ENCODE results near the gene HLF. TPM values are rescaled to one million over a fixed set of nuclear protein-coding genes. Genes with fewer than 3 reads are reported as not detected.

The HLF gene
- total RNA-seq, 2 donors from 2014 or later = 0.69 to 3.0 TPM

GRCh38 chr17:55259684-55260111 is 5.1 kb upstream of the HLF start:
- no peaks in the 10 kb centered on the region for H3K36me3 ChIP-seq
- no peak for DNase-seq
- H3K9me3 ChIP-seq = no peaks in the 10 kb centered on the region
- intact Hi-C loops (cut with DNase I) = no loop called here
- H3K27me3 ChIP-seq = peaks cover 17% of the 10 kb centered on the region
- no peak overlapping the region for H3K27ac ChIP-seq
- H3K9ac ChIP-seq (ENCODE audit: low read depth in 2 of 2, low read length in 2 of 2) = no peak overlapping the region
- H3K4me1 ChIP-seq = no peaks in the 10 kb centered on the region
- no peak overlapping the region for H3K4me3 ChIP-seq
- TF ChIP-seq CTCF (IDR thresholded peaks at IDR 0.05) = no peak

- Histone ChIP-seq H3K27ac (no peak overlapping the region), H3K9me3 (no peaks in the 10 kb centered on the region), H3K36me3 (no peaks in the 10 kb centered on the region), H3K4me3 (no peak overlapping the region), H3K4me1 (no peaks in the 10 kb centered on the region), H3K9ac (ENCODE audit: low read depth in 2 of 2, low read length in 2 of 2) (no peak overlapping the region), H3K27me3 (peaks cover 25% of the 10 kb centered on the region)
- intact Hi-C loops (cut with DNase I) = no loop called here
- TF ChIP-seq CTCF (IDR thresholded peaks at IDR 0.05) = no peak
- DNase-seq = no peak
Measured at GRCh38 chr17:55261311-55261710, 3.4 kb upstream of the HLF start.

GRCh38 chr17:55263569-55264277 is 1.0 kb upstream of the HLF start:
- DNase-seq = no peak
- peak overlapping the region; percentile 6 to 32 for H3K9ac ChIP-seq (ENCODE audit: low read depth in 2 of 2, low read length in 2 of 2)
- H3K27ac ChIP-seq = no peak overlapping the region
- no peaks in the 10 kb centered on the region for H3K4me1 ChIP-seq
- intact Hi-C loops (cut with DNase I) = no loop called here
- peak overlapping the region; percentile 13 for H3K4me3 ChIP-seq
- no peaks in the 10 kb centered on the region for H3K9me3 ChIP-seq
- no peaks in the 10 kb centered on the region for H3K36me3 ChIP-seq
- peaks cover 25% of the 10 kb centered on the region for H3K27me3 ChIP-seq
- no peak for TF ChIP-seq CTCF (IDR thresholded peaks at IDR 0.05)

- Histone ChIP-seq H3K27me3 (peaks cover 25% of the 10 kb centered on the region), H3K36me3 (no peaks in the 10 kb centered on the region), H3K4me1 (no peaks in the 10 kb centered on the region), H3K9ac (ENCODE audit: low read depth in 2 of 2, low read length in 2 of 2) (peak overlapping the region; percentile 6 to 32), H3K27ac (no peak overlapping the region), H3K4me3 (peak overlapping the region; percentile 13), H3K9me3 (no peaks in the 10 kb centered on the region)
- DNase-seq = no peak
- intact Hi-C loops (cut with DNase I) = no loop called here
- TF ChIP-seq CTCF (IDR thresholded peaks at IDR 0.05) = no peak
Measured at GRCh38 chr17:55264278-55264644, 499 bp upstream of the HLF start.

- no peak for DNase-seq
- no peak for TF ChIP-seq CTCF (IDR thresholded peaks at IDR 0.05)
- Histone ChIP-seq H3K4me3 (peak overlapping the region; percentile 37), H3K27me3 (peaks cover 25% of the 10 kb centered on the region), H3K9ac (ENCODE audit: low read depth in 2 of 2, low read length in 2 of 2) (peak overlapping the region; percentile 14 to 45), H3K9me3 (no peaks in the 10 kb centered on the region), H3K36me3 (no peaks in the 10 kb centered on the region), H3K4me1 (no peaks in the 10 kb centered on the region), H3K27ac (no peak overlapping the region)
- intact Hi-C loops (cut with DNase I) = no loop called here
Measured at GRCh38 chr17:55265311-55266021, 706 bp downstream of the HLF start.

Data from colonic mucosa (tissue), 4 donors.